GM13976 (cell line): ENCODE measurements around the gene ARX.

Source experiments
- DNase-seq: peaks from one replicate; pipeline ENCODE4 v3.0.0; 2012; ENCODE audit warnings: low spot score
- CTCF ChIP-seq: IDR thresholded peaks from 2 replicates; pipeline ENCODE4 v1.5.1; 2012; ENCODE audit warnings: borderline replicate concordance, mild to moderate bottlenecking; ENCODE audit not compliant: insufficient read depth; ENCODE audit errors: extremely low read depth, missing control alignments, control extremely low read depth
- in situ Hi-C: fragments of 300-500 bp; cut with MboI; formaldehyde crosslinking; loops from one replicate; pipeline ENCODE4 v1.12.0; 2022; ENCODE audit warnings: low sequenced_read_pairs, mixed read lengths, inconsistent platforms; ENCODE audit not compliant: unreplicated experiment

The ARX gene

DNA sequence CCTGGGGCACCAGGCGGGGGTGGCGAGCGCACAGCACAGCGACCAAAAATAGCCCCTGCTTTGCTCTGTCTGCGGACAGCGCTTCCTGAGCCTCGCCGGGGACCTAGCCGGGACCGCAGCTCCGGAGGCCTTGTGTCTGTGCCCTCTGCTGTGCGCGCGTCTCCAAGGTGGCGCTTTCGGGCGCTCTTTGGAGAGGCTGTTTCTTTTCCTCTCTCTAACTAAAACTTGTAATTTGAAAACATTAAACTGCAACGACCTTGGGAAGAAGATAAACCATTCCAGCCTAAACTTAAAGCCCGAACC, 3.4 kb downstream of the ARX start:
- no peak for DNase-seq

DNA sequence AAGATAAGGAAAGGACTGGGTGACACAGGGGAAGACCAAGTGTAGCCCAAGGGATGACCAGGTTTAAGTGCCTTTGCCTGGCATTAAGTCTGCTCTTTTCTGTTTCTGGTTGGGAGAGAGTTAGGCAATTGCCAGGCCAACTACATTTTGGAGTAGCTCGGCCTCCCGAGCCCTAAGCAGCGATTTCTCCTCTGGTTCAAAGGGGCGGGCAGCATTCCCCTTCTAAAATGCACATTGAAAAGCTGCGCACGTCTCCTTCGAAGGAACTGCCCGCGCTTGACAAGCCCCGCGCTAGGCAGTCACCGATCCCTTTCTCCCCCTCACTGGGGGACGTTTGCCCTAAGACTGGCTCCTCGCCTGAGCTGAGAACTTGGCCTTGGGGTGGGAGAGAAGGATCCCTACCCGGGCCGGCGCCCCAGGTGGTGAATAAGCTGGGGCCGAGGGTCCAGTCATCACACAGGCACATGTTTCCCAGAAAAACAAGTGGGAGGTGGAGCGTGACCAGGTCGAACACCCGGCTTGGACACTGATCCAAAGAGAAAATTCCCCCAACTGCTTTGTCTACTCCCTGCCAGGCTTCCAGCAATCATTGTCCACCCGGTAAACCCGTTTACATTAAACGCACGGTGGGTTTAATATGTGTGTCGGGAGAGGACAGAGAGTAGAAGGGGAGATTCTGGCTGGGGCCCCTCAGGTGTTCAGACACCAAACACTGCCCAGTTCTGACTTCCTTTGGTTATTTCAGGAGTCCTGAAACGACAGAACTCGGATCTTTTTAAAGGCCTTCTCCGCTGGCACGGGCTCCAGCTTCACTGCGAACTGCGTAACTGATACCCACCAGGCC, 4.0 kb downstream of the ARX start:
- in situ Hi-C loops = no loop called here

More for the DNA sequence above, 3.4 kb downstream of the ARX start:
- in situ Hi-C loops = no loop called here
- TF ChIP-seq CTCF = no peak

DNA sequence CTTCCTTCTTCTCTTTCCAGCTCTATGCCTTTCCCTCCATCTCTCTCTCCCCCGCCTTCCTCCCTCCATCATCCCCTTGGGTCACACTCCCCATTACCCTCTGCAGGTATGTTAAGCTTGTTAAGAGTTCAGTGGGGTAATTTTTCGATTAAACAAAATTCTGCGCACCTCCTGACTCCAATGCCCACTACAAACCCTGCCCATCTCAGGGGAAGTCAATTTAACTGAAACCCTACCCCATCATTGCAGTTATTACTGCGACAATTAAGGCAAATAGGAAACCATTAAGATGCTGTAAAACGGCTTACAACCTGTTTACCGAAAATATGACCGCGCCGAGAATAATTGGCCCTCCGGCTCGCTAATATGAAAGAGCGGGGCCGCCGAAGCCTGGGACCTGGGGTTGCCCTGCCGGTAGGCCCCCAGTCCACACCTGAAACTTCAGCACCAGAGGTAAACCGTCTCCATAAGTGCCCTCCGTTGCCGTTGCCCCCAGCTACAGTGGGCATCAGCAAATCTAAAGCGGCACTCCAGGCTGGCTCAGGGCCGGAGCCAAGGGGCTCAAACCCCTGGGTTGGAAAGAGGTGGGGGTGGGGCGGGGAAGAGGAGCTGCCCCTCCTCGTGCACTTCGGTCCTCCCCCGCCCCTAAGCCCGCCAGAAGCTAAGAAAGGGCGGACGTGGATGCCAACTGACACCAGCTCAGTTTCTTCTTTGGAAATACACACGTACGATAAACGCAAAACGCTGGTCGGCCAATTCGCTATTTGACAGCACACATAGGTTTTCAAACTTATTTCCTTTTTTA, 4.8 kb downstream of the ARX start:
- no peak for TF ChIP-seq CTCF
- in situ Hi-C loops = no loop called here
- no peak for DNase-seq

More for the DNA sequence above, 4.0 kb downstream of the ARX start:
- DNase-seq = no peak
- TF ChIP-seq CTCF = no peak

DNA sequence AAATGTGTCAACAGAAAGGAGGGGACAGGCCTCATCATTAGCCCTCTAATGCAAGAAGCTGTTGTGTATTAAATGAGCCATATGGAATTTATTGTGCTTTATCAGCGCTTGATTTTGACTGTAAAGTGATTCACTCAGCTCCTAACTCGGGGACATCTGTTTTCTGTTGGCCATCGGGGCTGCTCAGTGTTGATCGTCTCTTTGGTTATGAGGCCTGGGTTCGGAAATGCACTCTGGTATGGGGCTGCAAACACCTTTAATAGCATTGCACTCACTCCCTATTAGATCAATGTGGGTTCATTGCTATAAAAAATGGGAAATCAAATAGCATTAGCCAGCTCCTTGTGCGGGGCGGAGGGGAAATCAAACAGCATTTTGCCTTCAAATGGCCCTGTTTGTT, 6.4 kb downstream of the ARX start:
- no peak for TF ChIP-seq CTCF
- DNase-seq = no peak
- in situ Hi-C loops = no loop called here

DNA sequence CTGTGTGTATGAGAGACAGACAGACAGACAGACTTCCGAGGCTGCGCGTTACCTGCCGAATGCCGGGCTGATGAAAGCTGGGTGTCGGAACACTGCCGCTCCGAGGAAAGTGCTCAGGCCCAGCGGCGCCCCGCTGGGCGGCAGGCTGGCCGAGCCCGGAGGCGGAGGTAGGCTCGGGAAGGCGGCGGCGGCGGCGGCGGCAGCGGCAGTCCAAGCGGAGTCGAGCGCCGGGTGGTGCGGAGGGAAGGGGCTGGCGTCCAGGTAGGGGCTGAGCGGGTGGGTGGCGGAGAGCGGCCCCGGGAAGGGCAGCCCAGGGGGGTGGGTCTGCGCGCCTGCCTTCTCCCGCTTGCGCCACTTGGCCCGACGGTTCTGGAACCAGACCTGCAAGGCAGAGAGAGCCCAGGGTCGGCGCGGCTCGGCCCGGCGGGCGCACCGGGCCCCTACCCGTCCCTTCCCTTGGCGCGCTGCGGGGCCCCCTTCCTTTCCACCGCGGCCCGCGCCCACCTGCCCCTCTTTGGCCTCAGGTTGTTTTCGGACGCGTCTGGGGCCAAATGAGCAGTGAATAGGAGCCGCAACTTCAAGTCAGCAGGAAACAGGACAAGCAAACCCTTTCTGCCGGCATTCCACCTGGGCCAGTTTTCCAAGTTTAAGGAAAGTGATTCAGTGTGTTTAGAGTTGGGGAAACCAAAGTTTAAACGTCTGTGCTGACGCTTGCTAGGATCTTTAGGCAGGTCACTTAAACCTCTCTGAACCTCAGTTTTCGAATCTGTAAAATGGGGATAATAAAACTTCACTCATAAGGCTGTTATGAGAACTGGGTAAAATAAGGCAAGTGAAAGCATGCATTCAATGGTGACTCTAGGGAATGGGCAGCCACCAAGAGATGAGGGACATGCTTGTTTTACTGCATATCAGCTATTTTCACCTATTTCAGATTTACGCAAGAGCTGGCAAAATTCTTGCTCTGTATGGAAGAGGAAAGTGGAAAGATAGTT, 8.4 kb downstream of the ARX start:
- no peak for TF ChIP-seq CTCF
- in situ Hi-C loops = no loop called here

DNA sequence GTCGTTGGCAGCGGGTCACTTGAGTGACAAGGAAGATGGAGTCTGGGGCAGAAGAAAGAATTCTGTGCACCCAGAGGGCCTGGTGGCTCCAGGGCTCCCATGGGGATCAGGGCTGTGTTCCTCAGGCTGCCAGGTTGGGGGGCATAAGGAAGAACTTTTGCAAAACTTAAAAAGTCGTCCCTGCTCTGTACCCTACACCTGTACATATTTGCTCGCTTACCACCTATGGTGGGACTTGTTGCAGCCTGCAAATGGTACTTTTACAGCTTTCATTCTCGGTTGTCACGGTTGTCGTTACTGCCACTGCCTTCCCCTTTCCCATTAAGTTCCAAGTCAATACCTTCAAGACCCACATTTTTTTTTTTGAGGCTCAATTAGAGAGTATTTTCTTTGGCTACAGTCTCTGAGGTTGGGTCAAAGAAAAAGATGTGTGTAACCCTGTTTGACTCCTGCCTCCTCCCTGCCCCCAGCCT, 9.1 kb downstream of the ARX start:
- in situ Hi-C loops = no loop called here
- DNase-seq = no peak
- TF ChIP-seq CTCF = no peak

More for the DNA sequence above, 8.4 kb downstream of the ARX start:
- no peak for DNase-seq
